ENCODE results near the gene SCN2B. TPM values are rescaled to one million over a fixed set of nuclear protein-coding genes. Genes with fewer than 3 reads are reported as not detected.

SCN2B gene
- total and polyA plus RNA-seq, 2 of the 4 experiments (the other 2 are of a cell fraction) = under 0.01 to 0.05 TPM

GRCh38 chr11:118143661-118144185 lies 32.7 kb downstream of the SCN2B start:
- no TSS peak for BruUV-seq (replicated peaks)
- no peaks in the 10 kb centered on the region for H3K79me1 ChIP-seq (ENCODE audit: low read depth in 1 of 2, low read length in 2 of 2)
- ChIA-PET POLR2A (ENCODE audit: unreplicated experiment) (no interaction called here), CTCF (interaction anchor here (1.5 kb wide), 1 partner anchor 28 kb away, joined by 4 read pairs; no protein-coding TSS in a partner anchor)
- TF ChIP-seq MXI1 (IDR thresholded peaks at IDR 0.05; ENCODE audit: borderline replicate concordance, low read depth, low read length) = no peak
- TF ChIP-seq RAD21 (IDR thresholded peaks at IDR 0.05; ENCODE audit: low read length) = no peak
- TF ChIP-seq RCOR1 (IDR thresholded peaks at IDR 0.05; ENCODE audit: insufficient replicate concordance, low read length) = no peak
- no peak for TF ChIP-seq MAFK (IDR thresholded peaks at IDR 0.05; ENCODE audit: low read depth, low read length)
- TF ChIP-seq CHD1 (IDR thresholded peaks at IDR 0.05; ENCODE audit: low read depth, low read length) = no peak
- TF ChIP-seq CEBPB (IDR thresholded peaks at IDR 0.05; ENCODE audit: low read depth, low read length) = no peak
- H3K56ac ChIP-seq (ENCODE audit: extremely low read depth, insufficient read depth, low read length) = no peak overlapping the region
- H3K14ac ChIP-seq (replicated peaks; ENCODE audit: low read depth, low read length) = no peak overlapping the region
- no peak overlapping the region for H3K4ac ChIP-seq (ENCODE audit: low read depth, low read length)
- no peak overlapping the region for H2AFZ ChIP-seq (replicated peaks; ENCODE audit: low read length, poor library complexity)
- H3K4me1 ChIP-seq (ENCODE audit: control insufficient read depth, insufficient read depth, low read length) = no peaks in the 10 kb centered on the region
- no peak overlapping the region for H3K4me3 ChIP-seq (ENCODE audit: insufficient read depth, low read depth, low read length)
- dilution Hi-C loops (cut with HindIII; ENCODE audit: low sequenced_read_pairs, unreplicated experiment) = no loop called here
- ATAC-seq (ENCODE audit: low read depth) = no peak
- no peak overlapping the region for H4K8ac ChIP-seq (ENCODE audit: low read depth in 2 of 2, low read length in 2 of 2)
- in situ Hi-C loops (cut with MboI; ENCODE audit: low sequenced_read_pairs) = loop anchor here (10.0 kb wide), 1 partner anchor 211 kb away; the partner anchor contains the start of gene UBE4A
- H3K4me2 ChIP-seq (ENCODE audit: low read depth, low read length) = no peak overlapping the region
- no peaks in the 10 kb centered on the region for H3K36me3 ChIP-seq (ENCODE audit: control insufficient read depth, insufficient read depth, low read length)
- H2BK20ac ChIP-seq (ENCODE audit: low read depth, low read length) = no peak overlapping the region
- H2BK120ac ChIP-seq (ENCODE audit: low read depth, low read length) = no peak overlapping the region
- no peak overlapping the region for H3K9ac ChIP-seq (ENCODE audit: low read depth, low read length)
- H2BK15ac ChIP-seq (ENCODE audit: low read depth, low read length) = no peak overlapping the region
- no peak overlapping the region for H4K5ac ChIP-seq (ENCODE audit: low read depth, low read length)
- intact Hi-C loops (cut with micrococcal nuclease) = no loop called here
- no peak overlapping the region for H2AK5ac ChIP-seq (ENCODE audit: low read depth, low read length)
- no peak overlapping the region for H2BK5ac ChIP-seq (ENCODE audit: low read depth, low read length, poor library complexity, severe bottlenecking)
- no peak overlapping the region for H4K91ac ChIP-seq (ENCODE audit: insufficient read depth, low read depth, low read length)
- no peak overlapping the region for H3K18ac ChIP-seq (ENCODE audit: low read depth, low read length)
- DNase-seq = no peak
- no peak overlapping the region for H2AK9ac ChIP-seq (replicated peaks; ENCODE audit: low read depth, low read length, poor library complexity)
- H4K20me1 ChIP-seq (ENCODE audit: insufficient read depth, low read length) = no peaks in the 10 kb centered on the region
- no CpG with 5 or more reads among the region's 12 CpGs for WGBS, 2 experiments (ENCODE audit: extremely low coverage in 2 of 2, insufficient read length in 1 of 2)
- H3K23ac ChIP-seq (ENCODE audit: low read depth, low read length) = no peak overlapping the region
- no peaks in the 10 kb centered on the region for H3K9me1 ChIP-seq (ENCODE audit: insufficient read depth, low read length)
- no peak overlapping the region for H3K27ac ChIP-seq (ENCODE audit: insufficient read depth, low read length)
- H3K27me3 ChIP-seq (ENCODE audit: control insufficient read depth, insufficient read depth, low read length) = peaks cover 31% of the 10 kb centered on the region
- H3K9me3 ChIP-seq (ENCODE audit: control insufficient read depth, insufficient read depth, low read length) = no peaks in the 10 kb centered on the region

Measured in IMR-90 (cell line).